Measurements from ENCODE around the gene MOGAT2. TPM values are rescaled to one million over a fixed set of nuclear protein-coding genes. Genes with fewer than 3 reads are reported as not detected.

The MOGAT2 gene
- total RNA-seq, 1 donor from 2014 or later, result not detected

DNA sequence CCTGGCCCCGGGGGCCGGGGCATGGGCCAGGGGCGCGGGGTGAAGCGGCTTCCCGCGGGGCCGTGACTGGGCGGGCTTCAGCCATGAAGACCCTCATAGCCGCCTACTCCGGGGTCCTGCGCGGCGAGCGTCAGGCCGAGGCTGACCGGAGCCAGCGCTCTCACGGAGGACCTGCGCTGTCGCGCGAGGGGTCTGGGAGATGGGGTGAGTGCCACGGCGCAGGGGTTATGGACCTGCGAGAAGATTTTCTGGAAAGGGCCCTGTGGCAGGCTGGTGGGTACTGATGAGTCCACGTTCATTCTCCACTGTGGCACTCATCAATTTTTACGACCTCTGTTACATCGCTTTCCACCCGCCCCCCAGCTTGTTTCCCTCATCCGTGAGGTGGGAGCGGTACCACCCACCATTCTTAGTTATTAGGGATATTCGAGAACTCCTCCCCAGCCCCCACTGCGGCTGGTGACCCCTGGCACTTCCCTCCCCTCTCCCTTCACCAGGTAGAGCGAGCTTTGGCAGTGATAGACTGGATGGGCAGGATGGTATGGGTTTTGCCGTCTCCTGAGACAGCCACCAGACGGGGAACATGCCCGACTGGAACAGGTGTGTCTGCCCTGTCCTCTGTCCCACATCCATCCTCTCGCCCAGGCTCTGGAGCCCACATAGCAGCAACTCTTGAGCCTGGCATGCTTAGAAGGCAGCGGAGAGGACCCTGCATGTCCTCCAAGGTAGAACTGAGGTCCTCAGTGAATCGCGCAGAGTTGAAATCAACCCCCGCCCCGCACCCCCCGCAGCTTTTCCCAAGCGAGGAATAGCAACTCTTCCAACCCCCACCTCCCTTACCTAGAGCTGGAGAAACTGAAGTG, 51.5 kb downstream of the MOGAT2 start:
- no peaks in the 10 kb centered on the region for H4K20me1 ChIP-seq (ENCODE audit: low read depth)
- H3K36me3 ChIP-seq, result no peaks in the 10 kb centered on the region
- no peaks in the 10 kb centered on the region for H3K9me3 ChIP-seq (ENCODE audit: low read depth)
- no peak for DNase-seq (ENCODE audit: low spot score)
- no peak overlapping the region for H3K27ac ChIP-seq
- H3K27me3 ChIP-seq, result peaks cover 44% of the 10 kb centered on the region
- peaks cover 16% of the 10 kb centered on the region for H3F3A ChIP-seq (ENCODE audit: low read depth)
- Mint-ChIP-seq H3K4me3 (peak overlapping the region; percentile 78), H3K9me3 (peaks cover 8% of the 10 kb centered on the region), H3K27me3 (ENCODE audit: insufficient read depth, low read depth) (peaks cover 31% of the 10 kb centered on the region), H3K36me3 (peaks cover 3% of the 10 kb centered on the region), H3K4me1 (peaks cover 37% of the 10 kb centered on the region), H3K27ac (no peak overlapping the region)
- H3K4me1 ChIP-seq, result peaks cover 8% of the 10 kb centered on the region
- H3K9ac ChIP-seq, result no peak overlapping the region
- H3K4me3 ChIP-seq, result peak overlapping the region; percentile 52
- peak overlapping the region; percentile 81 for H3K4me2 ChIP-seq
- TF ChIP-seq, protein P1, sequence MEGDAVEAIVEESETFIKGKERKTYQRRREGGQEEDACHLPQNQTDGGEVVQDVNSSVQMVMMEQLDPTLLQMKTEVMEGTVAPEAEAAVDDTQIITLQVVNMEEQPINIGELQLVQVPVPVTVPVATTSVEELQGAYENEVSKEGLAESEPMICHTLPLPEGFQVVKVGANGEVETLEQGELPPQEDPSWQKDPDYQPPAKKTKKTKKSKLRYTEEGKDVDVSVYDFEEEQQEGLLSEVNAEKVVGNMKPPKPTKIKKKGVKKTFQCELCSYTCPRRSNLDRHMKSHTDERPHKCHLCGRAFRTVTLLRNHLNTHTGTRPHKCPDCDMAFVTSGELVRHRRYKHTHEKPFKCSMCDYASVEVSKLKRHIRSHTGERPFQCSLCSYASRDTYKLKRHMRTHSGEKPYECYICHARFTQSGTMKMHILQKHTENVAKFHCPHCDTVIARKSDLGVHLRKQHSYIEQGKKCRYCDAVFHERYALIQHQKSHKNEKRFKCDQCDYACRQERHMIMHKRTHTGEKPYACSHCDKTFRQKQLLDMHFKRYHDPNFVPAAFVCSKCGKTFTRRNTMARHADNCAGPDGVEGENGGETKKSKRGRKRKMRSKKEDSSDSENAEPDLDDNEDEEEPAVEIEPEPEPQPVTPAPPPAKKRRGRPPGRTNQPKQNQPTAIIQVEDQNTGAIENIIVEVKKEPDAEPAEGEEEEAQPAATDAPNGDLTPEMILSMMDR (IDR thresholded peaks at IDR 0.05), result no peak
- TF ChIP-seq EZH2 (IDR thresholded peaks at IDR 0.05) (peak; percentile 59), EZH2phosphoT487 (IDR thresholded peaks at IDR 0.05) (peak; percentile 40)
- peak overlapping the region; percentile 89 for H2AFZ ChIP-seq (replicated peaks)
- H3K79me2 ChIP-seq (ENCODE audit: low read depth), result no peaks in the 10 kb centered on the region

DNA sequence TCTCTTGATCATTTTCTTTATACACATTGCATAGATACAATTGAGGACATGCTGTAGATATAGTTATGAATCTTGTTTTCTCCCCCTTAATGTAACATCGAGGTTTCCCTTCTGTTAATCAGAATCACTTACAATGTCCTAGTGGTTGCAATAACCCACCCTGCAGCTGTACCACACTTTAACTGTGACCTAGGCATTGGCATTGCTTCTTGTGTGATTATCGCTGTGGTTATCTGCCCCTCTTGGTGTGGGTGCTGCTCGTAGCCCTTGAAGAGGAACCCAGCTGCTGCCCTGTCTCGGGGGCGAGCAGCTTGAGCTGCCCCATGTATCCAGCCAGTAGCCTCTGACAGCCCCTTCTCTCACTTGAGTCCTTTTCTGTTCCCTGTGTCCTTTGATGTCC, 52.5 kb downstream of the MOGAT2 start:
- no peak overlapping the region for H3K4me3 Mint-ChIP-seq
- Histone ChIP-seq H3K79me2 (ENCODE audit: low read depth) (no peaks in the 10 kb centered on the region), H3K4me2 (no peak overlapping the region), H3K4me1 (peaks cover 14% of the 10 kb centered on the region), H3K27ac (no peak overlapping the region), H3K36me3 (no peaks in the 10 kb centered on the region), H3K9me3 (ENCODE audit: low read depth) (no peaks in the 10 kb centered on the region), H3K4me3 (no peak overlapping the region), H2AFZ (replicated peaks) (no peak overlapping the region), H3K27me3 (peaks cover 44% of the 10 kb centered on the region), H3K9ac (no peak overlapping the region), H3F3A (ENCODE audit: low read depth) (peaks cover 16% of the 10 kb centered on the region), H4K20me1 (ENCODE audit: low read depth) (no peaks in the 10 kb centered on the region)
- DNase-seq (ENCODE audit: low spot score), result no peak
- no peak for TF ChIP-seq EZH2phosphoT487 (IDR thresholded peaks at IDR 0.05)
- TF ChIP-seq, protein P1 (IDR thresholded peaks at IDR 0.05), result no peak
- no peak for TF ChIP-seq EZH2 (IDR thresholded peaks at IDR 0.05)
- H3K36me3 Mint-ChIP-seq, result peaks cover 3% of the 10 kb centered on the region
- H3K27me3 Mint-ChIP-seq (ENCODE audit: insufficient read depth, low read depth), result peaks cover 27% of the 10 kb centered on the region
- no peak overlapping the region for H3K27ac Mint-ChIP-seq
- peaks cover 8% of the 10 kb centered on the region for H3K9me3 Mint-ChIP-seq
- peaks cover 47% of the 10 kb centered on the region for H3K4me1 Mint-ChIP-seq

DNA sequence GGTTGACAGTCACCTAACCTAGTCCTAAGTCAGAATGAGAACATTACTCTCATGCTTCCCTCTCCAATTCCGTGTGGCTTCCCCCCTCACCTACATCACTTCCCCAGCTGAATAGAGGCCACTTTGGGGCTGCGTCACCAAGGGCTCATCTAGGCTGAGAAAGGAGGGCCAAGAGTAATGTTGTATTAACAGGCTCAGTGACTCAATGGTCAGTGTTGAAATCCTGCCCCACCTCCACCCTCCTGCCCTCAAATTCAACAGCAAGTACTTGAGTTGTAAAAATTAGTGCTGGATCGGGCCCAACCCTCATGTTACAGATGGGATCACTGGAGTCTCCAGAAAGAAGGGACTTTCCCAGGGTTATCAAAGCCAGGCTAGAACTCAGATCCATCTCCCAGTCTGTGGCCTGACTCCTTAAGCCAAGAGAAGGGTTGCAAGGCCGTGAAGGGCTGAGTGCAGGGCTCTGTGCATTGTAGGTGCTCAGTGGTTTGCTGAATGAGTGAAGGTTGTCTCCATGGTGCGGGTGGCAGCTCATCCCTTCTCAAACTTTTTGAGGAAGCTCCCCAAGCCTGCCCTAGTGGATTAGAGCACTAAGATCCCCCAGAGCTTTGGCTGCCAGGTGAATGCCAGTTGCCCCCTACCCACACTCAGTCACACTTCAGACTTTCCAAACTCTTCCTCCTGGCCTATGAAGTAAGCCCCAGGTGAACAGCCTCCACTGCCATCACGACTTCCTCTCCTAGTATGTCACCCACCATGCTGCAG, 54.2 kb downstream of the MOGAT2 start:
- Histone ChIP-seq H3K27me3 (peaks cover 44% of the 10 kb centered on the region), H4K20me1 (ENCODE audit: low read depth) (no peaks in the 10 kb centered on the region), H3K4me3 (no peak overlapping the region), H3K9ac (no peak overlapping the region), H3K79me2 (ENCODE audit: low read depth) (no peaks in the 10 kb centered on the region), H3K36me3 (no peaks in the 10 kb centered on the region), H3F3A (ENCODE audit: low read depth) (peaks cover 16% of the 10 kb centered on the region), H3K27ac (no peak overlapping the region), H2AFZ (replicated peaks) (no peak overlapping the region), H3K4me2 (no peak overlapping the region), H3K9me3 (ENCODE audit: low read depth) (no peaks in the 10 kb centered on the region), H3K4me1 (peaks cover 15% of the 10 kb centered on the region)
- no peak for DNase-seq (ENCODE audit: low spot score)
- no peak for TF ChIP-seq EZH2 (IDR thresholded peaks at IDR 0.05)
- Mint-ChIP-seq H3K4me3 (no peak overlapping the region), H3K27ac (no peak overlapping the region), H3K27me3 (ENCODE audit: insufficient read depth, low read depth) (peaks cover 20% of the 10 kb centered on the region), H3K4me1 (peaks cover 41% of the 10 kb centered on the region), H3K9me3 (peaks cover 5% of the 10 kb centered on the region), H3K36me3 (peaks cover 3% of the 10 kb centered on the region)
